Raji (cell line): ENCODE data around the gene GARS1.

ENCODE experiments used
- POLR2A ChIP-seq: IDR thresholded peaks from 2 replicates; pipeline ENCODE4 v1.6.1; 2011; ENCODE audit warnings: low read depth, low read length, control low read depth; ENCODE audit not compliant: insufficient read depth

GARS1 gene

GRCh38 chr7:30635798-30636197 lies 41.1 kb downstream of the GARS1 start:
- TF ChIP-seq POLR2A = no peak

- TF ChIP-seq POLR2A = no peak
Observed at GRCh38 chr7:30642789-30643188, 48.1 kb downstream of the GARS1 start.

GRCh38 chr7:30644286-30644955 lies 49.7 kb downstream of the GARS1 start:
- no peak for TF ChIP-seq POLR2A

- no peak for TF ChIP-seq POLR2A
Observed at GRCh38 chr7:30645661-30646060, 51.0 kb downstream of the GARS1 start.

GRCh38 chr7:30646154-30646553 lies 51.5 kb downstream of the GARS1 start:
- TF ChIP-seq POLR2A = no peak

- TF ChIP-seq POLR2A = no peak
Observed at GRCh38 chr7:30647589-30648364, 53.1 kb downstream of the GARS1 start.

GRCh38 chr7:30648744-30649540 lies 54.3 kb downstream of the GARS1 start:
- no peak for TF ChIP-seq POLR2A

- no peak for TF ChIP-seq POLR2A
Observed at GRCh38 chr7:30649717-30650420, 55.2 kb downstream of the GARS1 start.

- TF ChIP-seq POLR2A = no peak
Observed at GRCh38 chr7:30650421-30650808, 55.7 kb downstream of the GARS1 start.

- TF ChIP-seq POLR2A = no peak
Observed at GRCh38 chr7:30652132-30652531, 57.5 kb downstream of the GARS1 start.

- no peak for TF ChIP-seq POLR2A
Observed at GRCh38 chr7:30652698-30653641, 58.3 kb downstream of the GARS1 start.

GRCh38 chr7:30654296-30655090 lies 59.8 kb downstream of the GARS1 start:
- TF ChIP-seq POLR2A = no peak

GRCh38 chr7:30655096-30655970 lies 60.7 kb downstream of the GARS1 start:
- no peak for TF ChIP-seq POLR2A
